Measurements from ENCODE around the gene CACNA1D. TPM values are rescaled to one million over a fixed set of nuclear protein-coding genes. Genes with fewer than 3 reads are reported as not detected.
"Not testable (repeated sequence)": the region's sequence is repeated elsewhere in the genome, so short reads cannot be mapped to it uniquely, and the experiment has no call there.

CACNA1D gene
- total and polyA plus RNA-seq, 5 donors from 2014 or later = 0.03 to 0.44 TPM; not detected in 3

DNA sequence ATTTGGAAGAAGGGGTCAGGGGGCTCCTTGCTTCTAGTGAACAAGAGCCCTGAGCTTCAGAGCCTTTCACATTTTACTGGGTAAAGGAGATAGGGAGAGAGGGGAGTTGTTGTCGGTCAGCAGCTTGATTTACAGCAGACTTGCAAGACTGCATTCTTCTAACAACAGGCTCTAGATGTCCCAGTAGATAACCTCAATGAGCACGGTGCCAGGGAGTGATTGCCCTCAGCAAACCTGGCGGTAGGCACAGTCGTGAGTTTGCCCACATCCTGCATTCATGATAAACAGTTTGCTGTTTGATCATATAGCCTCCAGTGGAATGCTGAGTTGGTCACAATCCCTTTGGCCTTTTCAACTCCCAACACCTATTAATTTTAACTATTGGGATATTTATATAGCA lies 170.4 kb downstream of the CACNA1D start:
- H3K4me3 ChIP-seq (ENCODE audit: low read depth, low read length); H3K27ac ChIP-seq (ENCODE audit: insufficient read depth, low read length, poor library complexity, severe bottlenecking); H3K27me3 ChIP-seq (ENCODE audit: control insufficient read depth, insufficient read depth, low read length); ATAC-seq (ENCODE audit: low read depth in 2 of 2); H3K36me3 ChIP-seq (ENCODE audit: control insufficient read depth, insufficient read depth, low read length); H3K4me3 Mint-ChIP-seq; DNase-seq; H3K4me1 Mint-ChIP-seq; H3K27ac Mint-ChIP-seq; H3K36me3 Mint-ChIP-seq; H3K4me1 ChIP-seq (ENCODE audit: control insufficient read depth, insufficient read depth, low read length, poor library complexity, severe bottlenecking): not testable (repeated sequence)
- H3K9me3 ChIP-seq (ENCODE audit: control insufficient read depth in 2 of 2, low read length in 2 of 2) = peaks cover 15 to 26% of the 10 kb centered on the region in 2 experiments
- H3K27me3 Mint-ChIP-seq = peaks cover 14% of the 10 kb centered on the region
- peaks cover 0 to 34% (median 8%) of the 10 kb centered on the region in 7 donors for H3K9me3 Mint-ChIP-seq

DNA sequence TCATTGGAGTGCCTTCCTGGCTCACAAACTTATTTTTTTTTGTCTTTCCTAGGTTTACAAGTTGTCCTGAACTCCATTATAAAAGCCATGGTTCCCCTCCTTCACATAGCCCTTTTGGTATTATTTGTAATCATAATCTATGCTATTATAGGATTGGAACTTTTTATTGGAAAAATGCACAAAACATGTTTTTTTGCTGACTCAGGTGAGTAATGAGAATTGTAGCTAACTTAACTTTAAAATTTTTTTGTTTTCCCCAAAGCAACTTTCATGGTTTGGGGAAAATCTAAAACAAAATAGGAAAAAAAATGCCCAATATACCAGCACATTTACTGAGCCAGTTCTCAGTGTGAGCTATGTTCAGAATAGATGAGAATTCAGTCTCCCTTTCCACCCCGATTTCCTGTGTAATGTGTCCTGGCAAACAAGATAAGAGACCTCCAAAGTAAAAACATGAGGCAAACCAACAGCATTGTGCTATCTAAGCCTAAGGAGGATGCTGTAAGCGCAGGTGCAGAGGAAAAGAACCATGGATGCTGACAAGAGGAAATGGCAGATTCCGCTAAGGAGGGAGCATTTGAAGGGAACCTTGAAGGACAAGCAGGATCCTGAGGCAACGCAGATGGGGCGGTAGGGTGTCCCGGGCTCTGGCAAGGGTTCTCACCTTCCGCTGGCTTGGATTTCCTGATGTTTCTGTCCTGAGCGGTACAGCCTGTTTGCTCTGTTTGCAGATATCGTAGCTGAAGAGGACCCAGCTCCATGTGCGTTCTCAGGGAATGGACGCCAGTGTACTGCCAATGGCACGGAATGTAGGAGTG lies 171.4 kb downstream of the CACNA1D start:
- no peaks in the 10 kb centered on the region for H3K4me1 ChIP-seq (ENCODE audit: control insufficient read depth, insufficient read depth, low read length, poor library complexity, severe bottlenecking)
- H3K4me3 Mint-ChIP-seq = no peak overlapping the region
- ATAC-seq (ENCODE audit: low read depth in 2 of 2) (no peak), DNase-seq (no peak)
- H3K36me3 ChIP-seq (ENCODE audit: control insufficient read depth, insufficient read depth, low read length) = no peaks in the 10 kb centered on the region
- no peak overlapping the region for H3K27ac ChIP-seq (ENCODE audit: insufficient read depth, low read length, poor library complexity, severe bottlenecking)
- no peaks in the 10 kb centered on the region for H3K4me1 Mint-ChIP-seq
- peaks cover 15 to 17% of the 10 kb centered on the region in 2 experiments for H3K9me3 ChIP-seq (ENCODE audit: control insufficient read depth in 2 of 2, low read length in 2 of 2)
- peaks cover 7% of the 10 kb centered on the region for H3K27me3 ChIP-seq (ENCODE audit: control insufficient read depth, insufficient read depth, low read length)
- H3K9me3 Mint-ChIP-seq = peaks cover 0 to 24% (median 8%) of the 10 kb centered on the region in 7 donors
- no peak overlapping the region for H3K27ac Mint-ChIP-seq
- no peaks in the 10 kb centered on the region for H3K36me3 Mint-ChIP-seq
- H3K27me3 Mint-ChIP-seq = peaks cover 10% of the 10 kb centered on the region
- H3K4me3 ChIP-seq (ENCODE audit: low read depth, low read length) = no peak overlapping the region

DNA sequence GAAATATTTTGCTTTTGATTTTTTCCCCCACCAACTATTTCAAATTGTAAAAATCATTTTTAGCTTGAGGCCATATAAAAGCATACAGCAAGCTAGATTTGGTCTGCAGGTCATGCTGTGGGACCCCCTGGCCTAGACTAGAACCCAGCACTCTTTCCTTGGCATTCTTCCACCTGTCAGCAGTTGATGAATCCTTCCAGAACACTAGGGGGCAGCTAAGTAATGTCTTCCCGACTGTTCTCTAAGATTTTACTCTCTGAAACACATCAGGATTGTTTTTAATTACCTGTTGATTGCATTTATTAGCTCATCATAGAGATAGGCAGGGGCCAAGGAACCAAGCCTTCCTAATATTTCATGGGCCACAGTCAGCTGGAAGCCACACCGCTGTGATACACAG lies 174.5 kb downstream of the CACNA1D start:
- no peak overlapping the region for H3K4me3 Mint-ChIP-seq
- Histone ChIP-seq H3K27ac (ENCODE audit: insufficient read depth, low read length, poor library complexity, severe bottlenecking) (no peak overlapping the region), H3K9me3 (ENCODE audit: control insufficient read depth in 2 of 2, low read length in 2 of 2) (no peaks in the 10 kb centered on the region), H3K27me3 (ENCODE audit: control insufficient read depth, insufficient read depth, low read length) (peaks cover 4% of the 10 kb centered on the region), H3K36me3 (ENCODE audit: control insufficient read depth, insufficient read depth, low read length) (no peaks in the 10 kb centered on the region), H3K4me3 (ENCODE audit: low read depth, low read length) (no peak overlapping the region), H3K4me1 (ENCODE audit: control insufficient read depth, insufficient read depth, low read length, poor library complexity, severe bottlenecking) (no peaks in the 10 kb centered on the region)
- no peak for ATAC-seq (ENCODE audit: low read depth in 2 of 2)
- no peaks in the 10 kb centered on the region for H3K36me3 Mint-ChIP-seq
- H3K4me1 Mint-ChIP-seq = no peaks in the 10 kb centered on the region
- peaks cover 0 to 6% (median 0%) of the 10 kb centered on the region in 7 donors for H3K9me3 Mint-ChIP-seq
- H3K27ac Mint-ChIP-seq = no peak overlapping the region
- peaks cover 10% of the 10 kb centered on the region for H3K27me3 Mint-ChIP-seq
- no peak for DNase-seq

DNA sequence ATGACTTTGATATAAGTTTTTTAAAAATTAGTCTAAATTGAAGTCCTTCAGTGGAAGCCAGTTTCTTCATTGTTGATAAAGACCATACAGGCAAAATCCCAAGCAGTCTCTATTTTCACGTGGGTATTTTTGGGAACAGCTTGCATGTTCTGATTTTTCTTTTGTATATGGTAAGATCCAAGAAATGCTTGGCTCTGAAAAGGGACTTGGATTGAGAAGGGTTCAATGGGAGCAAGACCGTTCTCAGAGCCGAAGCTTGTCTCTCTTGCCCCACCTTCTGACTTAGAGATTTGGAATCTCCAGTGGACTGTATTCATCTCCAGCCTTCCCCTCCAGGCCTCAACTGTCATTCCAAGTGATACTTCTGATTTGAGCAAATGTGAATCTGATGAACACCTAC lies 176.3 kb downstream of the CACNA1D start:
- H3K27me3 Mint-ChIP-seq = peaks cover 17% of the 10 kb centered on the region
- no peak for ATAC-seq (ENCODE audit: low read depth in 2 of 2)
- H3K9me3 ChIP-seq (ENCODE audit: control insufficient read depth in 2 of 2, low read length in 2 of 2) = no peaks in the 10 kb centered on the region
- peaks cover 4% of the 10 kb centered on the region for H3K27me3 ChIP-seq (ENCODE audit: control insufficient read depth, insufficient read depth, low read length)
- no peak overlapping the region for H3K4me3 ChIP-seq (ENCODE audit: low read depth, low read length)
- H3K36me3 Mint-ChIP-seq = no peaks in the 10 kb centered on the region
- no peaks in the 10 kb centered on the region for H3K9me3 Mint-ChIP-seq
- no peaks in the 10 kb centered on the region for H3K36me3 ChIP-seq (ENCODE audit: control insufficient read depth, insufficient read depth, low read length)
- no peaks in the 10 kb centered on the region for H3K4me1 Mint-ChIP-seq
- no peak overlapping the region for H3K27ac Mint-ChIP-seq
- no peak overlapping the region for H3K4me3 Mint-ChIP-seq
- no peaks in the 10 kb centered on the region for H3K4me1 ChIP-seq (ENCODE audit: control insufficient read depth, insufficient read depth, low read length, poor library complexity, severe bottlenecking)
- no peak for DNase-seq
- H3K27ac ChIP-seq (ENCODE audit: insufficient read depth, low read length, poor library complexity, severe bottlenecking) = no peak overlapping the region

DNA sequence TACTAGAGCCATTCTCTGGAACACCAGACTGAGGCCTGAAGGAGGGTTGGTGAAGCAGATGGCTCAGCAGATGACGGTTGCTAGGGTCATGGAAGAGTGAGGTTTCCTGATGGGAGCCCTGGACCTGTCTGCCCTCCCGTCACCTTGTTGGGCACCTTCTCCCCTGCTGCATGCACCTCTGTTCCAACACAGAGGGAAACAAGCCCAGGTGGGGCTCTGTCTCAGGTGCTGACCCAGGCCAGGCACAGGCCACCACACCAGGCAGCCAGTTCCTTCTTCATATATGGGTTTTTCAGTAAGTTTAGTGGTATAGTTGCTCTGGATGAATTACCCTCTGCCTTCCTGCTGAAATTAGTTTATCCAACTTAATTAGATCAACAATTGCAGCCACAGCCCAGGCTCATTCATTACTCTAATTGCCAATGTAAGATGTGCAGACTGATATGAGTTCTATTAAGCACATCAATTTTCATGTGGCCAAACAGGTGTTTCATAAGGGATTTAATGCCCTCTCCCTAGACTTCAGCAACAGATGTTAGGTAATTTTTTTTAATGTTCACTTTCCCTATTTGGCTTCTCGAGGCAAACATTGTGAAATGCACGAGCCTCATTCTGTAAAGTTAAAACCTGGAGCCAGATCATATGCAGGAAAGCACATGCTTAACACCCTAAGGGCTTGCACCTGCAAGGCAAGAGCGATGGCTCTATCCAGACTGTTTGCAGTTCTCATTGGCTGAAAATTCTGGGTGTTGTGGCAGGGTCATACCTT lies 177.0 kb downstream of the CACNA1D start:
- ATAC-seq (ENCODE audit: low read depth in 2 of 2) = no peak
- H3K27ac Mint-ChIP-seq = peak overlapping the region in 1 of 3 donors; percentile 24

DNA sequence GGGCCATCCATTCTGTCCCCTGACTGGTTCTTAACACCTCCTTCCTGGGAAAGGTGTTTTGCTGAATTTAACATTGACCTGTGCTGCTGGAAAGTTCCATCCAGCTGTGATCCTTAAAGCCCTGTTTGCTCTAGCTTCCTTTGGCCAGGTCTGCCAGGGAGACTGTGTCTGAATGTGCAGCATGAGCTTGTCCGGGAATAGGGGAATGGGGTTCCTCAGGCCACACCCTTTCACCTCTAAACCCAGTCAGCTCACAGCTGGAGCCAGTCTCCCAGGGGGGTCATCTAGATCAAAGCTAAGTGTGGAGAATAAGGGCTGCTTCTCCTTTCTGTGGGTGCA lies 177.5 kb downstream of the CACNA1D start:
- H3K4me3 ChIP-seq (ENCODE audit: low read depth, low read length) = no peak overlapping the region
- Mint-ChIP-seq H3K36me3 (no peaks in the 10 kb centered on the region), H3K4me1 (no peaks in the 10 kb centered on the region), H3K27me3 (peaks cover 21% of the 10 kb centered on the region), H3K27ac (no peak overlapping the region), H3K4me3 (no peak overlapping the region), H3K9me3 (no peaks in the 10 kb centered on the region)
- DNase-seq (no peak), ATAC-seq (ENCODE audit: low read depth in 2 of 2) (no peak)
- no peaks in the 10 kb centered on the region for H3K4me1 ChIP-seq (ENCODE audit: control insufficient read depth, insufficient read depth, low read length, poor library complexity, severe bottlenecking)
- H3K27ac ChIP-seq (ENCODE audit: insufficient read depth, low read length, poor library complexity, severe bottlenecking) = no peak overlapping the region
- peaks cover 4% of the 10 kb centered on the region for H3K27me3 ChIP-seq (ENCODE audit: control insufficient read depth, insufficient read depth, low read length)
- H3K36me3 ChIP-seq (ENCODE audit: control insufficient read depth, insufficient read depth, low read length) = no peaks in the 10 kb centered on the region
- no peaks in the 10 kb centered on the region for H3K9me3 ChIP-seq (ENCODE audit: control insufficient read depth in 2 of 2, low read length in 2 of 2)

More for the DNA sequence above, 177.0 kb downstream of the CACNA1D start:
- Histone ChIP-seq H3K36me3 (ENCODE audit: control insufficient read depth, insufficient read depth, low read length) (no peaks in the 10 kb centered on the region), H3K4me3 (ENCODE audit: low read depth, low read length) (no peak overlapping the region), H3K27ac (ENCODE audit: insufficient read depth, low read length, poor library complexity, severe bottlenecking) (no peak overlapping the region), H3K4me1 (ENCODE audit: control insufficient read depth, insufficient read depth, low read length, poor library complexity, severe bottlenecking) (no peaks in the 10 kb centered on the region), H3K27me3 (ENCODE audit: control insufficient read depth, insufficient read depth, low read length) (peaks cover 4% of the 10 kb centered on the region), H3K9me3 (ENCODE audit: control insufficient read depth in 2 of 2, low read length in 2 of 2) (no peaks in the 10 kb centered on the region)
- peaks cover 17% of the 10 kb centered on the region for H3K27me3 Mint-ChIP-seq
- no peaks in the 10 kb centered on the region for H3K36me3 Mint-ChIP-seq
- no peak overlapping the region for H3K4me3 Mint-ChIP-seq
- H3K4me1 Mint-ChIP-seq = no peaks in the 10 kb centered on the region
- no peaks in the 10 kb centered on the region for H3K9me3 Mint-ChIP-seq
- DNase-seq = no peak

DNA sequence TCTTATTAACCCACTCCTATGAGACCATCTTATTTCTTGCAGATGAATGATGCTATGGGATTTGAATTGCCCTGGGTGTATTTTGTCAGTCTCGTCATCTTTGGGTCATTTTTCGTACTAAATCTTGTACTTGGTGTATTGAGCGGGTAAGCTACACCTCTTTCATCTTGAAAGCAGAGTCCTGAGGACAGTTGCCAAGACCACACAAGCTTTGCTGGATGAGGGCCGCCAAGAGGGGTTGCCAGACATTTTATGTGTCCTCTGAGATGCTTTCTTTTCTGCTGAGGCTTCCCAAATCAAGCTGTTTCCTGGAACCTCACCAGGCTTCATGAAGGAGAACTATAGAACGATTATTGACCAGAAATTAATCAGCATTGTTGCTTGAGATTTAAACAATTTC lies 178.6 kb downstream of the CACNA1D start:
- H3K4me3 Mint-ChIP-seq = no peak overlapping the region
- no peaks in the 10 kb centered on the region for H3K4me1 Mint-ChIP-seq
- Histone ChIP-seq H3K36me3 (ENCODE audit: control insufficient read depth, insufficient read depth, low read length) (no peaks in the 10 kb centered on the region), H3K4me3 (ENCODE audit: low read depth, low read length) (no peak overlapping the region), H3K27me3 (ENCODE audit: control insufficient read depth, insufficient read depth, low read length) (peaks cover 4% of the 10 kb centered on the region), H3K27ac (ENCODE audit: insufficient read depth, low read length, poor library complexity, severe bottlenecking) (no peak overlapping the region), H3K4me1 (ENCODE audit: control insufficient read depth, insufficient read depth, low read length, poor library complexity, severe bottlenecking) (no peaks in the 10 kb centered on the region), H3K9me3 (ENCODE audit: control insufficient read depth in 2 of 2, low read length in 2 of 2) (no peaks in the 10 kb centered on the region)
- no peak overlapping the region for H3K27ac Mint-ChIP-seq
- H3K9me3 Mint-ChIP-seq = no peaks in the 10 kb centered on the region
- DNase-seq = no peak
- no peak for ATAC-seq (ENCODE audit: low read depth in 2 of 2)
- no peaks in the 10 kb centered on the region for H3K36me3 Mint-ChIP-seq
- peaks cover 21% of the 10 kb centered on the region for H3K27me3 Mint-ChIP-seq
